Coronary artery (tissue), 2 donors: ENCODE measurements around the gene HIGD1B.

Experiments used
- DNase-seq: peaks from one replicate; pipeline ENCODE4 v3.0.0-alpha.2; 2017; ENCODE audit warnings: low spot score
- H3K27ac ChIP-seq, 2 donors: fragments of 200-600 bp; sonication (generic); one replicate each; pipeline ENCODE4 v1.5.1; 2016 to 2019
- H3K4me3 ChIP-seq: fragments of 200-600 bp; sonication (generic); 2 replicates; pipeline ENCODE4 v1.5.1; 2016; ENCODE audit warnings: mild to moderate bottlenecking, moderate library complexity
- CTCF ChIP-seq: fragments of 200-600 bp; sonication (generic); IDR thresholded peaks from one replicate; pipeline ENCODE4 v1.5.1; 2019; ENCODE audit warnings: antibody characterized with exemption

Gene HIGD1B

GRCh38 chr17:44850612-44851011 lies 2.9 kb downstream of the HIGD1B start:
- TF ChIP-seq CTCF, result no peak
- Histone ChIP-seq H3K27ac (peak overlapping the region in 1 of 2 donors; percentile 16), H3K4me3 (no peak overlapping the region)
- no peak for DNase-seq

- TF ChIP-seq CTCF, result no peak
- no peak for DNase-seq
- H3K4me3 ChIP-seq, result no peak overlapping the region
- H3K27ac ChIP-seq, result no peak overlapping the region
Observed at GRCh38 chr17:44854192-44854591, 6.5 kb downstream of the HIGD1B start.

GRCh38 chr17:44859701-44860100 lies 12.0 kb downstream of the HIGD1B start:
- H3K27ac ChIP-seq, result no peak overlapping the region
- TF ChIP-seq CTCF, result no peak
- DNase-seq, result no peak
- no peak overlapping the region for H3K4me3 ChIP-seq

- Histone ChIP-seq H3K27ac (no peak overlapping the region), H3K4me3 (no peak overlapping the region)
- DNase-seq, result no peak
Observed at GRCh38 chr17:44862278-44862914, 14.7 kb downstream of the HIGD1B start.

GRCh38 chr17:44863061-44863918 lies 15.6 kb downstream of the HIGD1B start:
- H3K27ac ChIP-seq, result no peak overlapping the region
- no peak overlapping the region for H3K4me3 ChIP-seq
- DNase-seq, result no peak
- no peak for TF ChIP-seq CTCF

More at GRCh38 chr17:44862278-44862914, 14.7 kb downstream of the HIGD1B start:
- TF ChIP-seq CTCF, result no peak

GRCh38 chr17:44864831-44865230 lies 17.1 kb downstream of the HIGD1B start:
- H3K27ac ChIP-seq, result no peak overlapping the region
- DNase-seq, result no peak
- H3K4me3 ChIP-seq, result no peak overlapping the region
- TF ChIP-seq CTCF, result no peak
